ENCODE measurements around the gene PHF12.

PHF12 gene

GRCh38 chr17:28989028-28989427, 37.7 kb upstream of the PHF12 start:
- no peak for DNase-seq
- Histone ChIP-seq H2AFZ (ENCODE audit: low read depth, low read length) (no peak overlapping the region), H3K9ac (ENCODE audit: low read depth, low read length) (no peak overlapping the region), H3K4me3 (ENCODE audit: low read depth in 1 of 2, low read length in 2 of 2) (no peak overlapping the region), H4K20me1 (ENCODE audit: insufficient read depth, low read length) (no peaks in the 10 kb centered on the region; the same call in 1 of the 2 replicates), H3K27me3 (ENCODE audit: insufficient read depth, low read length, poor library complexity) (no peaks in the 10 kb centered on the region), H3K4me2 (ENCODE audit: insufficient read depth, low read length) (no peak overlapping the region), H3K79me2 (ENCODE audit: insufficient read depth, low read length) (no peaks in the 10 kb centered on the region), H3K4me1 (ENCODE audit: insufficient read depth, low read length) (no peaks in the 10 kb centered on the region), H3K9me3 (ENCODE audit: insufficient read depth, low read length, severe bottlenecking) (no peaks in the 10 kb centered on the region), H3K27ac (ENCODE audit: low read length) (no peak overlapping the region), H3K36me3 (ENCODE audit: insufficient read depth, low read length) (no peaks in the 10 kb centered on the region)
- ATAC-seq (ENCODE audit: insufficient read depth, low read depth): no peak
- no peak for TF ChIP-seq EZH2 (IDR thresholded peaks at IDR 0.05; ENCODE audit: borderline replicate concordance, low read depth, low read length, severe bottlenecking)
- TF ChIP-seq CTCF (IDR thresholded peaks at IDR 0.05; ENCODE audit: borderline replicate concordance, extremely low read depth, low read length, poor library complexity, severe bottlenecking): no peak

GRCh38 chr17:28988475-28988874, 37.2 kb upstream of the PHF12 start:
- TF ChIP-seq EZH2 (IDR thresholded peaks at IDR 0.05; ENCODE audit: borderline replicate concordance, low read depth, low read length, severe bottlenecking): no peak
- no peak for TF ChIP-seq CTCF (IDR thresholded peaks at IDR 0.05; ENCODE audit: borderline replicate concordance, extremely low read depth, low read length, poor library complexity, severe bottlenecking)
- no peak for DNase-seq
- no peaks in the 10 kb centered on the region for H3K27me3 ChIP-seq (ENCODE audit: insufficient read depth, low read length, poor library complexity)
- no peak for ATAC-seq (ENCODE audit: insufficient read depth, low read depth)
- H3K4me1 ChIP-seq (ENCODE audit: insufficient read depth, low read length): no peaks in the 10 kb centered on the region
- no peaks in the 10 kb centered on the region; the same call in 1 of the 2 replicates for H4K20me1 ChIP-seq (ENCODE audit: insufficient read depth, low read length)
- H3K4me2 ChIP-seq (ENCODE audit: insufficient read depth, low read length): no peak overlapping the region
- no peak overlapping the region for H2AFZ ChIP-seq (ENCODE audit: low read depth, low read length)
- H3K4me3 ChIP-seq (ENCODE audit: low read depth in 1 of 2, low read length in 2 of 2): no peak overlapping the region
- no peaks in the 10 kb centered on the region for H3K79me2 ChIP-seq (ENCODE audit: insufficient read depth, low read length)
- H3K9me3 ChIP-seq (ENCODE audit: insufficient read depth, low read length, severe bottlenecking): no peaks in the 10 kb centered on the region
- H3K36me3 ChIP-seq (ENCODE audit: insufficient read depth, low read length): no peaks in the 10 kb centered on the region
- H3K27ac ChIP-seq (ENCODE audit: low read length): no peak overlapping the region
- H3K9ac ChIP-seq (ENCODE audit: low read depth, low read length): no peak overlapping the region

GRCh38 chr17:28986714-28987655, 35.7 kb upstream of the PHF12 start:
- H3K9ac ChIP-seq (ENCODE audit: low read depth, low read length): no peak overlapping the region
- no peaks in the 10 kb centered on the region; the same call in 1 of the 2 replicates for H4K20me1 ChIP-seq (ENCODE audit: insufficient read depth, low read length)
- H3K9me3 ChIP-seq (ENCODE audit: insufficient read depth, low read length, severe bottlenecking): no peaks in the 10 kb centered on the region
- no peak overlapping the region for H3K27ac ChIP-seq (ENCODE audit: low read length)
- no peak for ATAC-seq (ENCODE audit: insufficient read depth, low read depth)
- no peaks in the 10 kb centered on the region for H3K36me3 ChIP-seq (ENCODE audit: insufficient read depth, low read length)
- TF ChIP-seq EZH2 (IDR thresholded peaks at IDR 0.05; ENCODE audit: borderline replicate concordance, low read depth, low read length, severe bottlenecking) (no peak), CTCF (IDR thresholded peaks at IDR 0.05; ENCODE audit: borderline replicate concordance, extremely low read depth, low read length, poor library complexity, severe bottlenecking) (no peak)
- no peak overlapping the region for H3K4me2 ChIP-seq (ENCODE audit: insufficient read depth, low read length)
- H3K79me2 ChIP-seq (ENCODE audit: insufficient read depth, low read length): no peaks in the 10 kb centered on the region
- H3K4me1 ChIP-seq (ENCODE audit: insufficient read depth, low read length): peaks cover 7% of the 10 kb centered on the region; the same call in 1 of the 2 replicates
- DNase-seq: no peak
- H2AFZ ChIP-seq (ENCODE audit: low read depth, low read length): no peak overlapping the region
- no peaks in the 10 kb centered on the region for H3K27me3 ChIP-seq (ENCODE audit: insufficient read depth, low read length, poor library complexity)
- no peak overlapping the region for H3K4me3 ChIP-seq (ENCODE audit: low read depth in 1 of 2, low read length in 2 of 2)

All from DND-41 (cell line).